ENCODE results near the gene ESF1.

DNA sequence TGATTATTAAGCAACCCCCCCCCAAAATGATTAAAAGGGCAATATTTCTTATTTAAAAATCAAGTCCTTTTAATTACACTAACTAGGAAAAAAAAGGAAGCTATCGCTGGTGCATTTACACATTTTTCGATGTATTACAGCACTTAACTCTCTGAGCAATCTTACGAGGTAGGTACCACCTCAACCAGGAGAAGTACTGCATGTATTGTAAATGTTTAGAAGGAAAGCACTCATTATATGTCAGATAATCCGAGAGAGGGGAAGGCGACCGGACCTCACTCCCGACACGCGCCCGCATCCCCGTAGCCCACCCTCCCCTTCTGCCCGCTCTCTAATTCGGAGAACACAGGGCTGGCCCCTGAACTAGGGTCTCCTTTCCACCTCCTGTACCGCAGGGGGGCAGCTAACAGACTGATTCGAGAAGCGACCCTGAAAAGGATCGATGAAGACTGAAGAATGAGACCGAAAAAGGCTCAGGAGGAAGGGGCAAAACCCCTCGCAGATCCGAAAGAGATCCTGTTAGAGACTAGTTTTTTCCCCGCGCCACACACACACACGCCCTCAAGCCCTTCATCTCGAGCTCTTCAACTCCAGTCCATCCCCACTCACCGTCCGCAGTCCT is 337 bp downstream of the ESF1 start:
- TF ChIP-seq CTCF (IDR thresholded peaks at IDR 0.05): no peak
- no peak for TF ChIP-seq POLR2AphosphoS5 (IDR thresholded peaks at IDR 0.05)
- no peak for TF ChIP-seq POLR2A (IDR thresholded peaks at IDR 0.05)
- no peak for TF ChIP-seq EP300 (IDR thresholded peaks at IDR 0.05)
